ENCODE data around the gene SPTBN1.

The SPTBN1 gene

GRCh38 chr2:54675281-54675680 is 219.2 kb downstream of the SPTBN1 start:
- DNase-seq (ENCODE audit: extremely low spot score) = no peak
- CTCF ChIA-PET = interaction anchor here (2.7 kb wide), 1 partner anchor 10 kb away, joined by 15 read pairs; no protein-coding TSS in a partner anchor
- no peak for TF ChIP-seq TARDBP (IDR thresholded peaks at IDR 0.05)
- TF ChIP-seq SP1 (IDR thresholded peaks at IDR 0.05) = no peak
- no peak for TF ChIP-seq L3MBTL2 (conservative IDR thresholded peaks at IDR 0.05)
- TF ChIP-seq FOXM1 (IDR thresholded peaks at IDR 0.05; ENCODE audit: borderline replicate concordance) = no peak
- no peak for TF ChIP-seq ZNF384 (IDR thresholded peaks at IDR 0.05)
- TF ChIP-seq FOXK2 (IDR thresholded peaks at IDR 0.05) = no peak
- no peak for TF ChIP-seq NFRKB (IDR thresholded peaks at IDR 0.05)
- no peak for TF ChIP-seq ARNT (IDR thresholded peaks at IDR 0.05)
- no peak for TF ChIP-seq LEF1 (IDR thresholded peaks at IDR 0.05; ENCODE audit: borderline replicate concordance)
- no peak for TF ChIP-seq BHLHE40 (IDR thresholded peaks at IDR 0.05; ENCODE audit: borderline replicate concordance)
- TF ChIP-seq SUZ12 (IDR thresholded peaks at IDR 0.05) = no peak
- TF ChIP-seq CTBP1 (IDR thresholded peaks at IDR 0.05; ENCODE audit: borderline replicate concordance) = no peak
- no peak for TF ChIP-seq HDGF (IDR thresholded peaks at IDR 0.05; ENCODE audit: borderline replicate concordance)
- TF ChIP-seq PKNOX1 (IDR thresholded peaks at IDR 0.05) = no peak
- no peak for TF ChIP-seq ELF4 (IDR thresholded peaks at IDR 0.05)
- TF ChIP-seq FOXA1 (IDR thresholded peaks at IDR 0.05) = no peak
- POLR2A ChIA-PET = no interaction called here

GRCh38 chr2:54675738-54676137 is 219.6 kb downstream of the SPTBN1 start:
- no peak for DNase-seq (ENCODE audit: extremely low spot score)
- ChIA-PET CTCF (interaction anchor here (2.7 kb wide), 1 partner anchor 10 kb away, joined by 15 read pairs; no protein-coding TSS in a partner anchor), POLR2A (no interaction called here)
- TF ChIP-seq ZNF384 (IDR thresholded peaks at IDR 0.05) (no peak), FOXK2 (IDR thresholded peaks at IDR 0.05) (no peak), LEF1 (IDR thresholded peaks at IDR 0.05; ENCODE audit: borderline replicate concordance) (no peak), SP1 (IDR thresholded peaks at IDR 0.05) (no peak), FOXM1 (IDR thresholded peaks at IDR 0.05; ENCODE audit: borderline replicate concordance) (no peak), HDGF (IDR thresholded peaks at IDR 0.05; ENCODE audit: borderline replicate concordance) (no peak), ARNT (IDR thresholded peaks at IDR 0.05) (no peak), L3MBTL2 (conservative IDR thresholded peaks at IDR 0.05) (no peak), CTBP1 (IDR thresholded peaks at IDR 0.05; ENCODE audit: borderline replicate concordance) (no peak)

GRCh38 chr2:54676656-54677055 is 220.5 kb downstream of the SPTBN1 start:
- POLR2A ChIA-PET = no interaction called here
- TF ChIP-seq NFRKB (IDR thresholded peaks at IDR 0.05) (no peak), ELF4 (IDR thresholded peaks at IDR 0.05) (no peak), LEF1 (IDR thresholded peaks at IDR 0.05; ENCODE audit: borderline replicate concordance) (no peak), TARDBP (IDR thresholded peaks at IDR 0.05) (no peak), BHLHE40 (IDR thresholded peaks at IDR 0.05; ENCODE audit: borderline replicate concordance) (no peak), FOXA1 (IDR thresholded peaks at IDR 0.05) (no peak), ZNF384 (IDR thresholded peaks at IDR 0.05) (no peak), CTBP1 (IDR thresholded peaks at IDR 0.05; ENCODE audit: borderline replicate concordance) (no peak), FOXM1 (IDR thresholded peaks at IDR 0.05; ENCODE audit: borderline replicate concordance) (no peak), PKNOX1 (IDR thresholded peaks at IDR 0.05) (no peak), FOXK2 (IDR thresholded peaks at IDR 0.05) (no peak), SP1 (IDR thresholded peaks at IDR 0.05) (no peak), ARNT (IDR thresholded peaks at IDR 0.05) (no peak), HDGF (IDR thresholded peaks at IDR 0.05; ENCODE audit: borderline replicate concordance) (no peak), L3MBTL2 (conservative IDR thresholded peaks at IDR 0.05) (no peak)
- DNase-seq (ENCODE audit: extremely low spot score) = no peak
- CTCF ChIA-PET = interaction anchor here (0.6 to 2.7 kb wide), 2 partner anchors 11 to 1019 kb away, joined by 3 to 15 read pairs; no protein-coding TSS in a partner anchor

DNA sequence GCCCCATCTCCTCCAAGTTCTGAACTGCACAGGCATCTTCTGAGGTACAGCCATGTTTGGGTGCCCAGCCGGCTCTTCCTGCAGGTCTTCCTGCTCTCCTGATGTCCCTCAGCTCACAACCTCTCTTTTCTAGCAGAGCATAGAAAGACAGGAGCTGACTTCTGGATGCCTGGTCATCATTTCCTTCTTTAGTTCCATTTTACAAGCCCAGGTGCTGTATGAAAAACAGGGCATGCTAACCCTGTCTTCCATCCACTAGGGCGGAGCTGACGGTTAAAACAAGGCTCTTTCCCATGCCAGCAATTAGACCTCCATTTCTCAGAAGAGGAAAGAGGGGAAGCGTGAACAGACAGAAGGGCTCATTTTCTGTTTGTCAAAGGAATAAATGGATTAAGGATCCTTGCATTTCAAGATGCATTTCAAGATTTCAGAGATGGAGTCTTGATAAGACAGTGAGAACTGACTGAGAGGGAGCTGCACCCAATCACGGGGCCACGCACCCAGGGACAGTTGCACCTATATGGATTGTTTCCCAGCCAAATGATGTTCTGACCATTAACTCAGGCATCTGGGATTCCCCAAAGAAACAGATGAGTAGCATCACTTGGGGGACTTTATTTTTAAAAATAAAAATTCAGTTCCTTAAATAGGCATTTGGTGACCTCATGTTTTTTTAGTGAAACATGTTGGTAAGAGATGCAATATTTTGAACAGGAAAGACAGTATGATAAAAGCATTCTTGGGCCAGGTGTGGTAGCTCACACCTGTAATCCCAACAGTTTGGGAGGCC is 221.5 kb downstream of the SPTBN1 start:
- ChIA-PET POLR2A (no interaction called here), CTCF (interaction anchor here (0.5 to 2.7 kb wide), 2 partner anchors 12 to 15 kb away, joined by 3 to 15 read pairs; no protein-coding TSS in a partner anchor)
- DNase-seq (ENCODE audit: extremely low spot score) = no peak
- TF ChIP-seq TARDBP (IDR thresholded peaks at IDR 0.05) = no peak
- no peak for TF ChIP-seq CTBP1 (IDR thresholded peaks at IDR 0.05; ENCODE audit: borderline replicate concordance)
- no peak for TF ChIP-seq ELF4 (IDR thresholded peaks at IDR 0.05)
- no peak for TF ChIP-seq FOXM1 (IDR thresholded peaks at IDR 0.05; ENCODE audit: borderline replicate concordance)
- no peak for TF ChIP-seq FOXA1 (IDR thresholded peaks at IDR 0.05)
- TF ChIP-seq NFRKB (IDR thresholded peaks at IDR 0.05) = no peak
- no peak for TF ChIP-seq SUZ12 (IDR thresholded peaks at IDR 0.05)
- no peak for TF ChIP-seq ARNT (IDR thresholded peaks at IDR 0.05)

GRCh38 chr2:54678719-54679118 is 222.6 kb downstream of the SPTBN1 start:
- DNase-seq (ENCODE audit: extremely low spot score) = no peak
- TF ChIP-seq LEF1 (IDR thresholded peaks at IDR 0.05; ENCODE audit: borderline replicate concordance) (no peak), PKNOX1 (IDR thresholded peaks at IDR 0.05) (no peak), TARDBP (IDR thresholded peaks at IDR 0.05) (no peak), HDGF (IDR thresholded peaks at IDR 0.05; ENCODE audit: borderline replicate concordance) (no peak), ELF4 (IDR thresholded peaks at IDR 0.05) (no peak), ARNT (IDR thresholded peaks at IDR 0.05) (no peak), NFRKB (IDR thresholded peaks at IDR 0.05) (no peak), SUZ12 (IDR thresholded peaks at IDR 0.05) (no peak), L3MBTL2 (conservative IDR thresholded peaks at IDR 0.05) (no peak), FOXK2 (IDR thresholded peaks at IDR 0.05) (no peak), BHLHE40 (IDR thresholded peaks at IDR 0.05; ENCODE audit: borderline replicate concordance) (no peak), CTBP1 (IDR thresholded peaks at IDR 0.05; ENCODE audit: borderline replicate concordance) (no peak), FOXA1 (IDR thresholded peaks at IDR 0.05) (no peak)
- ChIA-PET CTCF (interaction anchor here (0.9 kb wide), 1 partner anchor 25 kb away, joined by 4 read pairs; no protein-coding TSS in a partner anchor), POLR2A (no interaction called here)

All from HEK293T (cell line).